K562 (cell line): ENCODE measurements around the gene KCNK4. TPM values are rescaled to one million over a fixed set of nuclear protein-coding genes. Genes with fewer than 3 reads are reported as not detected.
A peak's percentile ranks its signal among the peaks of the same experiment; 100 is the strongest.

Experiments used
- ATAC-seq: fragments of 200-7000 bp; cut with Tn5 transposase; 3 replicates; pipeline ENCODE4 v1.9.1; 2020; ENCODE audit warnings: moderate library complexity
- BruUV-seq: library from RNA; stranded (reverse); fragments of 400-500 nt; replicated peaks from 2 replicates; lab custom pipeline; 2021; lab: Mats Ljungman, UMichigan
- CTCF ChIA-PET: fragments of 300-600 bp; formaldehyde crosslinking; extraction: SDS; loops from one replicate; lab custom pipeline; 2021; ENCODE audit warnings: low intra/inter-chr PET ratio; lab: Yijun Ruan, JAX
- POLR2A ChIA-PET: fragments of 300-600, 350-650 bp; sonication (Branson Sonifier 250); formaldehyde crosslinking; extraction: SDS; loops from one replicate; lab custom pipeline; 2021; ENCODE audit warnings: antibody characterized with exemption, inconsistent platforms; lab: Yijun Ruan, JAX
- DNase-seq, 4 experiments: peaks; one replicate each; pipeline versions ENCODE4 v3.0.0 to v3.0.0-alpha.2; 2011 to 2018; ENCODE audit warnings: low spot score in 3 of 4, mixed read lengths in 3 of 4; ENCODE audit errors: extremely low read depth in 1 of 4
- FAIRE-seq: peaks from 2 replicates; lab custom pipeline; 2011; peaks lifted over from hg19 to GRCh38; lab: Jason Lieb, UNC
- H2AFZ ChIP-seq: 2 replicates; pipeline ENCODE4 v1.6.0; 2011; ENCODE audit warnings: low read depth, low read length, control low read depth, inconsistent platforms
- H3K27ac ChIP-seq: fragments of 200-600 bp; 3 replicates; pipeline ENCODE4 v1.8.0; 2011; ENCODE audit warnings: low read depth, mild to moderate bottlenecking, control low read depth, inconsistent platforms, low read length, moderate library complexity, mixed read lengths; ENCODE audit errors: extremely low read depth
- H3K27me3 ChIP-seq, 2 experiments: fragments of 300-600 bp in 1 of 2; 2 replicates in 1 of 2; 3 replicates in 1 of 2; pipeline versions ENCODE4 v1.6.0 to v1.8.0; 2011; ENCODE audit warnings: inconsistent platforms in 2 of 2, low read length in 2 of 2, mild to moderate bottlenecking in 1 of 2, mixed read lengths in 1 of 2, moderate library complexity in 1 of 2; ENCODE audit not compliant: control insufficient read depth in 2 of 2, insufficient read depth in 2 of 2
- H3K36me3 ChIP-seq: fragments of 300-600 bp; 3 replicates; pipeline ENCODE4 v1.8.0; 2011; ENCODE audit warnings: mild to moderate bottlenecking, low read length, inconsistent platforms; ENCODE audit not compliant: control insufficient read depth, insufficient read depth
- H3K4me1 ChIP-seq, 2 experiments: fragments of 200-600 bp in 1 of 2; replicated peaks in 1 of 2; 2 replicates in 1 of 2; 3 replicates in 1 of 2; pipeline versions ENCODE4 v1.5.1 to v1.8.0; 2011; ENCODE audit warnings: inconsistent platforms in 2 of 2, low read length in 2 of 2, mild to moderate bottlenecking in 1 of 2, mixed read lengths in 1 of 2, moderate library complexity in 1 of 2; ENCODE audit not compliant: control insufficient read depth in 2 of 2, insufficient read depth in 2 of 2
- H3K4me2 ChIP-seq: 2 replicates; pipeline ENCODE4 v1.6.1; 2011; ENCODE audit warnings: low read length, control low read depth, inconsistent platforms, mixed read lengths; ENCODE audit not compliant: insufficient read depth
- H3K4me3 ChIP-seq: fragments of 200-600 bp; sonication (generic), shearing (Covaris generic); 2 replicates; pipeline ENCODE4 v1.5.1; 2016; ENCODE audit warnings: control low read depth, inconsistent platforms
- H3K79me2 ChIP-seq: fragments of 200-600 bp; 3 replicates; pipeline ENCODE4 v1.8.0; 2011; ENCODE audit warnings: low read length, inconsistent platforms; ENCODE audit not compliant: control insufficient read depth, insufficient read depth
- H3K9ac ChIP-seq, 2 experiments: 2 replicates each; pipeline versions ENCODE4 v1.6.0 to v1.6.1; 2011; ENCODE audit warnings: low read depth in 2 of 2, low read length in 2 of 2, control low read depth in 1 of 2, inconsistent platforms in 1 of 2, mild to moderate bottlenecking in 1 of 2, mixed read lengths in 1 of 2; ENCODE audit not compliant: insufficient read depth in 1 of 2
- H3K9me1 ChIP-seq: one replicate; pipeline ENCODE4 v1.6.0; 2011; ENCODE audit warnings: inconsistent platforms, mild to moderate bottlenecking, low read length, moderate library complexity; ENCODE audit not compliant: control insufficient read depth, insufficient read depth
- H3K9me3 ChIP-seq: replicated peaks from 2 replicates; pipeline ENCODE4 v1.5.1; 2011; ENCODE audit warnings: low read depth, low read length, inconsistent platforms; ENCODE audit not compliant: control insufficient read depth, insufficient read depth
- H4K20me1 ChIP-seq: replicated peaks from 2 replicates; pipeline ENCODE4 v1.6.1; 2011; ENCODE audit warnings: low read length, inconsistent platforms, mixed read lengths; ENCODE audit not compliant: control insufficient read depth, insufficient read depth
- CAMTA2 ChIP-seq: fragments of 250-450 bp; sonication (Bioruptor Pico); conservative IDR thresholded peaks from 2 replicates; pipeline ENCODE4 v1.5.1; 2022
- FOSL1 ChIP-seq: fragments of 200-800 bp; sonication (Bioruptor generic); conservative IDR thresholded peaks from 2 replicates; pipeline ENCODE4 v1.6.1; 2016; ENCODE audit warnings: missing genetic modification characterization, missing compliant biosample characterization
- HDGF ChIP-seq: fragments of 450-650 bp; IDR thresholded peaks from 2 replicates; pipeline ENCODE4 v1.6.1; 2016
- HNRNPL ChIP-seq: fragments of 200-400 bp; formaldehyde crosslinking; IDR thresholded peaks from 2 replicates; pipeline ENCODE4 v1.6.1; 2017; ENCODE audit warnings: low read depth, mild to moderate bottlenecking, low read length
- NFE2 ChIP-seq: IDR thresholded peaks from 2 replicates; pipeline ENCODE4 v1.6.1; 2014; ENCODE audit warnings: antibody characterized with exemption, low read depth
- PKNOX1 ChIP-seq: fragments of 450-650 bp; IDR thresholded peaks from 2 replicates; pipeline ENCODE4 v1.6.1; 2016
- POLR2G ChIP-seq: fragments of 200-400 bp; formaldehyde crosslinking; IDR thresholded peaks from 2 replicates; pipeline ENCODE4 v1.6.1; 2017; ENCODE audit warnings: low read depth, mild to moderate bottlenecking, antibody characterized with exemption, low read length, moderate library complexity
- RBM22 ChIP-seq: fragments of 200-400 bp; formaldehyde crosslinking; IDR thresholded peaks from 2 replicates; pipeline ENCODE4 v1.6.1; 2018; ENCODE audit warnings: low read length, low read depth; ENCODE audit not compliant: poor library complexity, severe bottlenecking
- RFX5 ChIP-seq: IDR thresholded peaks from 2 replicates; pipeline ENCODE4 v1.6.1; 2011; ENCODE audit warnings: low read depth, mild to moderate bottlenecking, improper control_type of control experiment, low read length
- STAG1 ChIP-seq: sonication (generic); formaldehyde crosslinking; IDR thresholded peaks from 2 replicates; pipeline ENCODE4 v1.5.0; 2020; ENCODE audit warnings: missing genetic modification reagents, borderline replicate concordance
- SUPT5H ChIP-seq: fragments of 450-650 bp; IDR thresholded peaks from 2 replicates; pipeline ENCODE4 v1.6.1; 2016
- TGIF2 ChIP-seq: sonication (generic); formaldehyde crosslinking; IDR thresholded peaks from 2 replicates; pipeline ENCODE4 v1.8.1; 2022; ENCODE audit warnings: mild to moderate bottlenecking, missing genetic modification reagents, moderate library complexity
- ZEB2 ChIP-seq: fragments of 450-650 bp; IDR thresholded peaks from 2 replicates; pipeline ENCODE4 v1.6.1; 2016
- ZFPM2 ChIP-seq: fragments of 250-450 bp; sonication (Bioruptor Pico); IDR thresholded peaks from 2 replicates; pipeline ENCODE4 v1.5.1; 2022; ENCODE audit warnings: mild to moderate bottlenecking
- ZNF212 ChIP-seq: fragments of 450-650 bp; formaldehyde crosslinking; IDR thresholded peaks from 2 replicates; pipeline ENCODE4 v1.4.0; 2020; ENCODE audit warnings: mild to moderate bottlenecking
- ZNF384 ChIP-seq: IDR thresholded peaks from 2 replicates; pipeline ENCODE4 v1.6.1; 2012; ENCODE audit warnings: low read depth, low read length, improper control_type of control experiment
- WGBS: fragments of 100-300 bp; shearing (Covaris generic); methylation state at CpG from one replicate; pipeline ENCODE4 v1.1.6; 2016; ENCODE audit warnings: low coverage, mixed read lengths; ENCODE audit not compliant: insufficient coverage; ENCODE audit errors: missing lambda C conversion rate; 5-methylcytosine and 5-hydroxymethylcytosine counted together
- in situ Hi-C: fragments of 300-500 bp; cut with MboI; formaldehyde crosslinking; loops from 4 replicates; pipeline ENCODE4 v1.15.0; 2018; ENCODE audit warnings: inconsistent platforms, mixed read lengths
- intact Hi-C: fragments of 100-400 bp; cut with micrococcal nuclease; formaldehyde crosslinking; loops from 2 replicates; pipeline ENCODE4 v1.14.2; 2022
- polyA plus RNA-seq, 8 experiments: library from polyadenylated mRNA; depleted of rRNA in 4 of 8; stranded (reverse) in 5 of 8; unstranded in 3 of 8; fragments of >200 nt; fragmentation: Nextera tagmentation in 2 of 8; fragmentation: Illumina TruSeq in 1 of 8; extraction: Ambion mirVana in 2 of 8; extraction: Trizol in 1 of 8; gene quantifications; 2 replicates each; pipeline versions ENCODE4 v1.2.1 to v1.2.3, GENCODE V29; 2011 to 2014; ENCODE audit warnings: inconsistent platforms in 1 of 8, missing spikeins in 1 of 8
- total RNA-seq, 7 experiments: library from RNA; depleted of rRNA in 6 of 7; stranded (reverse); fragments of >200 nt in 6 of 7; fragmentation: Illumina TruSeq in 2 of 7; extraction: Trizol in 2 of 7; gene quantifications; 2 replicates each; pipeline versions ENCODE4 v1.2.1 to v1.2.3, GENCODE V29; 2011 to 2021; ENCODE audit warnings: low replicate concordance in 1 of 7
- TF ChIP-seq, protein P1 (sequence below): sonication (generic); formaldehyde crosslinking; IDR thresholded peaks from 2 replicates; pipeline ENCODE4 v1.9.0; 2022; ENCODE audit warnings: mild to moderate bottlenecking, missing genetic modification reagents
- TF ChIP-seq, protein P2 (sequence below): fragments of 450-650 bp; IDR thresholded peaks from 2 replicates; pipeline ENCODE4 v1.7.0; 2016; ENCODE audit warnings: borderline replicate concordance
- TF ChIP-seq, protein P3 (sequence below): sonication (generic); formaldehyde crosslinking; IDR thresholded peaks from 2 replicates; pipeline ENCODE4 v1.8.0; 2022; ENCODE audit warnings: mild to moderate bottlenecking, missing genetic modification reagents
- TF ChIP-seq, protein P4 (sequence below): sonication (generic); formaldehyde crosslinking; IDR thresholded peaks from 2 replicates; pipeline ENCODE4 v1.9.0; 2022; ENCODE audit warnings: mild to moderate bottlenecking, missing genetic modification reagents

The KCNK4 gene
- total and polyA plus RNA-seq, 9 of the 15 experiments (the other 6 are each of a cell fraction or from before 2014, with no cell fraction given), result not detected

GRCh38 chr11:64267207-64267945 is 23.7 kb upstream of the KCNK4 start:
- H4K20me1 ChIP-seq, result no peaks in the 10 kb centered on the region
- ATAC-seq (no peak), DNase-seq (no peak), FAIRE-seq (no peak)
- BruUV-seq, result no TSS peak
- no peaks in the 10 kb centered on the region for H3K27me3 ChIP-seq
- intact Hi-C loops, result no loop called here
- H3K4me2 ChIP-seq, result no peak overlapping the region
- peaks cover 21 to 65% of the 10 kb centered on the region in 2 experiments for H3K4me1 ChIP-seq
- WGBS, result 83% methylated on average over 19 of the region's 27 CpGs
- CTCF ChIA-PET, result no interaction called here
- no peak for TF ChIP-seq PKNOX1
- no peak for TF ChIP-seq ZNF384
- TF ChIP-seq SUPT5H, result no peak
- no peak for TF ChIP-seq TGIF2 (CRISPR knock-in tag)
- no peak for TF ChIP-seq FOSL1 (tag)
- peak; percentile 70; the same call in 1 of the 2 replicates for TF ChIP-seq HNRNPL
- TF ChIP-seq NFE2, result no peak
- no peak for TF ChIP-seq RFX5
- TF ChIP-seq, protein P1, sequence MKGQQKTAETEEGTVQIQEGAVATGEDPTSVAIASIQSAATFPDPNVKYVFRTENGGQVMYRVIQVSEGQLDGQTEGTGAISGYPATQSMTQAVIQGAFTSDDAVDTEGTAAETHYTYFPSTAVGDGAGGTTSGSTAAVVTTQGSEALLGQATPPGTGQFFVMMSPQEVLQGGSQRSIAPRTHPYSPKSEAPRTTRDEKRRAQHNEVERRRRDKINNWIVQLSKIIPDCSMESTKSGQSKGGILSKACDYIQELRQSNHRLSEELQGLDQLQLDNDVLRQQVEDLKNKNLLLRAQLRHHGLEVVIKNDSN (CRISPR knock-in tag), result 0 out of 2 replicates have a peak, but pooled peaks have one; percentile 6
- TF ChIP-seq POLR2G, result peak; percentile 69
- TF ChIP-seq ZEB2, result no peak
- TF ChIP-seq, protein P2, sequence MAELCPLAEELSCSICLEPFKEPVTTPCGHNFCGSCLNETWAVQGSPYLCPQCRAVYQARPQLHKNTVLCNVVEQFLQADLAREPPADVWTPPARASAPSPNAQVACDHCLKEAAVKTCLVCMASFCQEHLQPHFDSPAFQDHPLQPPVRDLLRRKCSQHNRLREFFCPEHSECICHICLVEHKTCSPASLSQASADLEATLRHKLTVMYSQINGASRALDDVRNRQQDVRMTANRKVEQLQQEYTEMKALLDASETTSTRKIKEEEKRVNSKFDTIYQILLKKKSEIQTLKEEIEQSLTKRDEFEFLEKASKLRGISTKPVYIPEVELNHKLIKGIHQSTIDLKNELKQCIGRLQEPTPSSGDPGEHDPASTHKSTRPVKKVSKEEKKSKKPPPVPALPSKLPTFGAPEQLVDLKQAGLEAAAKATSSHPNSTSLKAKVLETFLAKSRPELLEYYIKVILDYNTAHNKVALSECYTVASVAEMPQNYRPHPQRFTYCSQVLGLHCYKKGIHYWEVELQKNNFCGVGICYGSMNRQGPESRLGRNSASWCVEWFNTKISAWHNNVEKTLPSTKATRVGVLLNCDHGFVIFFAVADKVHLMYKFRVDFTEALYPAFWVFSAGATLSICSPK, result no peak
- no peak for TF ChIP-seq ZNF212 (CRISPR knock-in tag)
- TF ChIP-seq HDGF, result no peak
- TF ChIP-seq STAG1 (CRISPR knock-in tag), result no peak
- no peak for TF ChIP-seq ZFPM2 (CRISPR knock-in tag)
- TF ChIP-seq, protein P3, sequence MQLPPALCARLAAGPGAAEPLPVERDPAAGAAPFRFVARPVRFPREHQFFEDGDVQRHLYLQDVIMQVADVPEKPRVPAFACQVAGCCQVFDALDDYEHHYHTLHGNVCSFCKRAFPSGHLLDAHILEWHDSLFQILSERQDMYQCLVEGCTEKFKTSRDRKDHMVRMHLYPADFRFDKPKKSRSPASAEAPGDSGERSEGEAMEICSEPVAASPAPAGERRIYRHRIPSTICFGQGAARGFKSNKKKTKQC (CRISPR knock-in tag), result no peak
- TF ChIP-seq, protein P4, sequence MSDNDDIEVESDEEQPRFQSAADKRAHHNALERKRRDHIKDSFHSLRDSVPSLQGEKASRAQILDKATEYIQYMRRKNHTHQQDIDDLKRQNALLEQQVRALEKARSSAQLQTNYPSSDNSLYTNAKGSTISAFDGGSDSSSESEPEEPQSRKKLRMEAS (CRISPR knock-in tag), result no peak
- TF ChIP-seq RBM22, result peak; percentile 21
- no peak for TF ChIP-seq CAMTA2 (CRISPR knock-in tag)
- H3K79me2 ChIP-seq, result peaks cover 28% of the 10 kb centered on the region
- H3K4me3 ChIP-seq, result no peak overlapping the region
- peaks cover 54% of the 10 kb centered on the region for H3K36me3 ChIP-seq
- peak overlapping the region; percentile 89 to 99; a peak in 3 of 4 replicates for H3K9ac ChIP-seq
- POLR2A ChIA-PET, result interaction anchor here (0.6 to 5.7 kb wide), 7 partner anchors 9 to 61 kb away, joined by 3 to 58 read pairs (median 31); partner anchors contain the start of genes CATSPERZ, ESRRA, FERMT3 and NUDT22
- no peaks in the 10 kb centered on the region for H3K9me3 ChIP-seq
- in situ Hi-C loops, result no loop called here
- H3K9me1 ChIP-seq, result peaks cover 3% of the 10 kb centered on the region
- H2AFZ ChIP-seq, result no peak overlapping the region
- H3K27ac ChIP-seq, result peak overlapping the region; percentile 96
